Measurements from ENCODE around the gene HACD2.

The HACD2 gene

GRCh38 chr3:123476967-123477750 lies 107.7 kb downstream of the HACD2 start:
- TF ChIP-seq EZH2 (IDR thresholded peaks at IDR 0.05) (no peak), FOXP2 (optimal IDR thresholded peaks at IDR 0.05; ENCODE audit: control extremely low read depth, extremely low read length, insufficient read depth) (no peak), POLR2AphosphoS5 (IDR thresholded peaks at IDR 0.05; ENCODE audit: borderline replicate concordance, low read depth, low read length) (no peak)
- Histone ChIP-seq H3K9ac (ENCODE audit: insufficient read length) (no peak overlapping the region), H3K4me3 (no peak overlapping the region), H3K36me3 (ENCODE audit: insufficient read depth, low read length) (no peaks in the 10 kb centered on the region), H3K27ac (no peak overlapping the region), H3K9me3 (ENCODE audit: low read depth, low read length) (no peaks in the 10 kb centered on the region)
- no peak for DNase-seq (ENCODE audit: low read depth, low spot score)

GRCh38 chr3:123475786-123476185 lies 109.1 kb downstream of the HACD2 start:
- Histone ChIP-seq H3K36me3 (ENCODE audit: insufficient read depth, low read length) (no peaks in the 10 kb centered on the region), H3K27ac (no peak overlapping the region), H3K9me3 (ENCODE audit: low read depth, low read length) (no peaks in the 10 kb centered on the region), H3K4me3 (no peak overlapping the region), H3K9ac (ENCODE audit: insufficient read length) (no peak overlapping the region)
- TF ChIP-seq FOXP2 (optimal IDR thresholded peaks at IDR 0.05; ENCODE audit: control extremely low read depth, extremely low read length, insufficient read depth): no peak
- TF ChIP-seq EZH2 (IDR thresholded peaks at IDR 0.05): no peak
- TF ChIP-seq POLR2AphosphoS5 (IDR thresholded peaks at IDR 0.05; ENCODE audit: borderline replicate concordance, low read depth, low read length): no peak
- DNase-seq (ENCODE audit: low read depth, low spot score): no peak

DNA sequence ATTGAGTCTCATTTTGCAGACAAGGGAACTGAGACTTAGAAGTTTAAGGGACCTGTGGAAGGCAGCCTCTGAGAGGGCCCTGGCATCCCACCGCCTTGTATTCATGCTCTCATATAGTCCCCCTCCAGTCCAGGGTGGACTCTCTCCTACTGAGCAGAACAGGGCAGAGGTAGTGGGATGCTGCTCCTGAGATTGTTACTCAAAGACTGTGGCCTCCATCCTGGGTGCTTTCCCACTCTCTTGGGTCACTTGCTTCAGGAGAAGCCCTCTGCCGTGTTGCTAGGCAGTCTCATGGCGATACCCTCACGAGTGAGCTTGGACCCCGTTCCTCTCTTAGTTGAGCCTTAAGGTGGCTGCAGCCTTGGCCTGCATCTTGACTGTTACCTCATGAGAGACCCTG lies 113.7 kb downstream of the HACD2 start:
- no peak overlapping the region for H3K27ac ChIP-seq
- no peak for DNase-seq (ENCODE audit: low read depth, low spot score)
- H3K9ac ChIP-seq (ENCODE audit: insufficient read length): no peak overlapping the region
- no peak for TF ChIP-seq FOXP2 (optimal IDR thresholded peaks at IDR 0.05; ENCODE audit: control extremely low read depth, extremely low read length, insufficient read depth)
- TF ChIP-seq POLR2AphosphoS5 (IDR thresholded peaks at IDR 0.05; ENCODE audit: borderline replicate concordance, low read depth, low read length): no peak
- TF ChIP-seq EZH2 (IDR thresholded peaks at IDR 0.05): no peak
- H3K4me3 ChIP-seq: no peak overlapping the region
- no peaks in the 10 kb centered on the region for H3K36me3 ChIP-seq (ENCODE audit: insufficient read depth, low read length)
- H3K9me3 ChIP-seq (ENCODE audit: low read depth, low read length): no peaks in the 10 kb centered on the region

DNA sequence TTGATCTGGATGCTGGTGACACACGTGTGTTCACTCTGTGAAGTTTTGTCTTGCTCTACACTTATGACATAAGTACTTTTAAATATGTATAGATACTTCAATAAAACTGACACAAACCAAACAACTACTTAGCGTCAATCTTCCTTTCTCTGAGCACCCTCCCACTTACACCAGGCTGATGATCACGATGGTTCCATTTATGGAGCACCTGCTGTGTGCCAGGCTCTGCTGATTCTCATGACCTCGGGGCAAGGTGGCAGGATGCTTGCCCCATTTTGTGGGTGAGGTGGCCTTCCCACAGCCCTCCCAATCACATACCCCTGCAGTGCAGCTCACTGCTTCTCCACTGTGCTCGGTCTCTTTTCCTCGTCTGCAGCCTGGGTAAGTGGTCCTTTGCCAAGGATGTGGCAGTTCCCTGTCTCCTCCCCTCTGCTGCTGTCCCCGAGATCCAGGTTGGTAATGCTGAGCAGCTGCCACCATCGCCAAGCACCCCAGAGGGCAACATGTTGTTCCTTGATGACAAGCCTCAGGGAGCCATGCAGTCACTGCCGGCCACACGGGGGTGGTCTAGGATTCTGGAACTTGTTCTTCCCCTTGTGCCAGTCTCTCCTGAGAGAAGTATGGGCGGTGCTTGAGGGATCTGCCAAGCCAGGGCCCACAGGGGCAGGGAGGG lies 115.4 kb downstream of the HACD2 start:
- TF ChIP-seq POLR2AphosphoS5 (IDR thresholded peaks at IDR 0.05; ENCODE audit: borderline replicate concordance, low read depth, low read length): no peak
- TF ChIP-seq FOXP2 (optimal IDR thresholded peaks at IDR 0.05; ENCODE audit: control extremely low read depth, extremely low read length, insufficient read depth): no peak
- no peak for TF ChIP-seq EZH2 (IDR thresholded peaks at IDR 0.05)
- Histone ChIP-seq H3K9ac (ENCODE audit: insufficient read length) (no peak overlapping the region), H3K27ac (no peak overlapping the region), H3K36me3 (ENCODE audit: insufficient read depth, low read length) (no peaks in the 10 kb centered on the region), H3K9me3 (ENCODE audit: low read depth, low read length) (no peaks in the 10 kb centered on the region), H3K4me3 (no peak overlapping the region)
- no peak for DNase-seq (ENCODE audit: low read depth, low spot score)

GRCh38 chr3:123467046-123467445 lies 117.8 kb downstream of the HACD2 start:
- TF ChIP-seq FOXP2 (optimal IDR thresholded peaks at IDR 0.05; ENCODE audit: control extremely low read depth, extremely low read length, insufficient read depth) (no peak), EZH2 (IDR thresholded peaks at IDR 0.05) (no peak), POLR2AphosphoS5 (IDR thresholded peaks at IDR 0.05; ENCODE audit: borderline replicate concordance, low read depth, low read length) (no peak)
- no peak overlapping the region for H3K9ac ChIP-seq (ENCODE audit: insufficient read length)
- no peak for DNase-seq (ENCODE audit: low read depth, low spot score)
- no peaks in the 10 kb centered on the region for H3K36me3 ChIP-seq (ENCODE audit: insufficient read depth, low read length)
- no peaks in the 10 kb centered on the region for H3K9me3 ChIP-seq (ENCODE audit: low read depth, low read length)
- no peak overlapping the region for H3K4me3 ChIP-seq
- no peak overlapping the region for H3K27ac ChIP-seq

- H3K36me3 ChIP-seq (ENCODE audit: insufficient read depth, low read length): no peaks in the 10 kb centered on the region
- TF ChIP-seq EZH2 (IDR thresholded peaks at IDR 0.05): no peak
- TF ChIP-seq POLR2AphosphoS5 (IDR thresholded peaks at IDR 0.05; ENCODE audit: borderline replicate concordance, low read depth, low read length): no peak
- no peak for TF ChIP-seq FOXP2 (optimal IDR thresholded peaks at IDR 0.05; ENCODE audit: control extremely low read depth, extremely low read length, insufficient read depth)
- H3K4me3 ChIP-seq: no peak overlapping the region
- DNase-seq (ENCODE audit: low read depth, low spot score): no peak
- H3K9me3 ChIP-seq (ENCODE audit: low read depth, low read length): no peaks in the 10 kb centered on the region
- H3K27ac ChIP-seq: no peak overlapping the region
- H3K9ac ChIP-seq (ENCODE audit: insufficient read length): no peak overlapping the region
Measured at GRCh38 chr3:123464211-123464610, 120.6 kb downstream of the HACD2 start.

DNA sequence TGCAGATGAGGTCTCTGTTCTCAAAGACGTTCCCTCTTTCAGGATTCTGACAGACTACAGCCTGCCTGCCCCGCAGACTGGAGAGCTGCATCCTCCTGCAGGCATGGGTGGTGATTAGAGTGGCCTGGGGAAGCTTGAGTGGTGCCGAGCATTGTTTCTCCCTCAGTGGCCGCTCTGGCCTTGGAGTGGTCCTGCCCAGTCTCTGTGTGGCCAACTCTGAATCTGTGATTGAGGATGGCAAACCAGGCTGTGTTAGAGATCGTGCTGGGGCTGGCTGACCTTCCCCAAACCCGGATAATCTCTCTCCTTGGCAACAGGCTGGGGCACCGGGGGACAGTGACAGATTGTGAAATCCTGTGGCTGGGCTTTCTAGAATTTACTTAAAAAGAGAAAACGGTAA lies 125.0 kb downstream of the HACD2 start:
- no peak overlapping the region for H3K9ac ChIP-seq (ENCODE audit: insufficient read length)

GRCh38 chr3:123458255-123458654 lies 126.6 kb downstream of the HACD2 start:
- Histone ChIP-seq H3K9ac (ENCODE audit: insufficient read length) (no peak overlapping the region), H3K36me3 (ENCODE audit: insufficient read depth, low read length) (no peaks in the 10 kb centered on the region), H3K9me3 (ENCODE audit: low read depth, low read length) (no peaks in the 10 kb centered on the region), H3K4me3 (no peak overlapping the region), H3K27ac (no peak overlapping the region)
- no peak for TF ChIP-seq POLR2AphosphoS5 (IDR thresholded peaks at IDR 0.05; ENCODE audit: borderline replicate concordance, low read depth, low read length)
- no peak for TF ChIP-seq EZH2 (IDR thresholded peaks at IDR 0.05)
- TF ChIP-seq FOXP2 (optimal IDR thresholded peaks at IDR 0.05; ENCODE audit: control extremely low read depth, extremely low read length, insufficient read depth): no peak
- DNase-seq (ENCODE audit: low read depth, low spot score): no peak

More for the DNA sequence above, 125.0 kb downstream of the HACD2 start:
- TF ChIP-seq FOXP2 (optimal IDR thresholded peaks at IDR 0.05; ENCODE audit: control extremely low read depth, extremely low read length, insufficient read depth): no peak
- TF ChIP-seq EZH2 (IDR thresholded peaks at IDR 0.05): no peak
- no peak for TF ChIP-seq POLR2AphosphoS5 (IDR thresholded peaks at IDR 0.05; ENCODE audit: borderline replicate concordance, low read depth, low read length)
- H3K9me3 ChIP-seq (ENCODE audit: low read depth, low read length): no peaks in the 10 kb centered on the region
- no peaks in the 10 kb centered on the region for H3K36me3 ChIP-seq (ENCODE audit: insufficient read depth, low read length)
- no peak for DNase-seq (ENCODE audit: low read depth, low spot score)
- H3K27ac ChIP-seq: no peak overlapping the region
- no peak overlapping the region for H3K4me3 ChIP-seq

Data from SK-N-MC (cell line).